ENCODE data around the gene ATG7.
"Not testable (repeated sequence)": the region's sequence is repeated elsewhere in the genome, so short reads cannot be mapped to it uniquely, and the experiment has no call there.

The ATG7 gene

GRCh38 chr3:11431319-11431718, 159.1 kb downstream of the ATG7 start:
- no peak for TF ChIP-seq CTCF (IDR thresholded peaks at IDR 0.05; ENCODE audit: low read depth, low read length, missing control alignments)
- no peak overlapping the region for H3K4me3 ChIP-seq (ENCODE audit: low read depth, low read length)
- DNase-seq (ENCODE audit: low read depth), result no peak

- H3K4me3 ChIP-seq (ENCODE audit: low read depth, low read length), result no peak overlapping the region
- no peak for DNase-seq (ENCODE audit: low read depth)
- TF ChIP-seq CTCF (IDR thresholded peaks at IDR 0.05; ENCODE audit: low read depth, low read length, missing control alignments), result no peak
Observed at GRCh38 chr3:11434017-11434526, 161.9 kb downstream of the ATG7 start.

GRCh38 chr3:11434563-11435096, 162.4 kb downstream of the ATG7 start:
- DNase-seq (ENCODE audit: low read depth), result no peak
- TF ChIP-seq CTCF (IDR thresholded peaks at IDR 0.05; ENCODE audit: low read depth, low read length, missing control alignments), result no peak
- H3K4me3 ChIP-seq (ENCODE audit: low read depth, low read length), result no peak overlapping the region

DNA sequence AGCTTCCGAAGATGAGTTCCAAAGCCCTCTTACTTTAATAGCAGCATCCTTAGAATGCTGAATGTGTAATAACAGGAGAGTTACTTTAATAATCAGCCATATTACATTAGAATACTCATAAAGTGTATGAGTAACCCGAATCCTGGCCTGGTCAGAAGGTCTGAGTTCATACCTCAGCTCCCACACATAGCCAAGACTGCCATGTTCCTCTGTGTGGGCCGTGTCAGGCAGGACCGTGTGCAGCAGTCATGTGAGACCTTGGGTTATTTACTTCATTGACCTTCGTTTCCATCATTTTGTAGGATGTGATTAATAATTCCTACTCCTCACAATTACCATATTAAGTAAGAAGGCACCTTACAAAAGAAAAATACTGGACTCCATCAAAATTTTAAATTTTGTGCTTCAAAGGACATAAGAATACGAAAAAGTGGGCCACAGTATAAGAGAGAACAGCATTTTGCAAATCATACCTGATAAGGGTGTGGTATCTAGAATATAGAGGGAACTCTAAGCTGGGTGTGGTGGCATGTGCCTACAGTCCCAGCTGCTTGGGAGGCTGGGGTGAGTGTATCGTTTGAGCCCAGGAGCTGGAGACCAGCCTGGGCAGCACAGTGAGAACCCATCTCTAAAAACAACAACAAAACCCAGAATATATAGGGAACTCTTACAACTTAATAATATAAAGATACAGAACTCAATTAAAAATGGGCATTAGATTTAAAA, 163.4 kb downstream of the ATG7 start:
- no peak overlapping the region for H3K4me3 ChIP-seq (ENCODE audit: low read depth, low read length)
- no peak for DNase-seq (ENCODE audit: low read depth)
- no peak for TF ChIP-seq CTCF (IDR thresholded peaks at IDR 0.05; ENCODE audit: low read depth, low read length, missing control alignments)

DNA sequence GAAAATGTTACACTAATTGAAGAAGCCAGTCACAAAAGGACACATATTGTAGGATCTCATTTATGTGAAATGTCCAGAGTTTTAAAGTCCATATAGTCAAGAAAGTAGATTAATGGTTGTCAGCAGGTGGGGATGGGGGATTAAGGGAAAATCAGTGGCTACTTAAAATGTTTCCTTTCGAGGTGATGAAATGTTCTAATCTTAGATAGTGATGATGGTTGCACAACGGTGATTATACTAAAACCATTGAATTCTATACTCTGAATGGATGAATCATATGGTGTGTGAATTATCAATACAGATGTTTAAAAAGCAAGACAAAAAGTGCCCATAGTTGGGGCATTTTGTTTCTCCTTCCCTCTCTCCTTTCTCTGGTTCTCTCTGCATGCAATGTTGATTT, 164.6 kb downstream of the ATG7 start:
- no peak for DNase-seq (ENCODE audit: low read depth)
- no peak overlapping the region for H3K4me3 ChIP-seq (ENCODE audit: low read depth, low read length)
- TF ChIP-seq CTCF (IDR thresholded peaks at IDR 0.05; ENCODE audit: low read depth, low read length, missing control alignments), result no peak

DNA sequence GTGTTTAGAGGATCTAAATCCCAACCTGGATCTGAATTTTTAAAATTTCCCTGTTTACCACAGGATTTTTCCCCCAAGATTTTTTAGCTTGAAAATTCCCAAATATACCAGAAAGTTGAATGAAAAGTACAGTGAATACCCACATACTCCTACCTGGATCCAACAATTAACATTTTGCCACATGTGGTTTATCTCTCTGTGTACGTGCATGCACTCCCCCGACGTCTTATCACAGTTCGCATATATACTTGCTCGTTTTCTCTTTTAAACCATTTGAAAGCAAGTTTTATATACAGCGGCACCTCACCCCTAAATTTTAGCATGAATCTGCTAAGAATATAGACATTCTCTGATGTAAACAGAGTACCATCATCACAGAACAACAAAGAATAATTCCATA, 165.3 kb downstream of the ATG7 start:
- no peak for DNase-seq (ENCODE audit: low read depth)
- no peak overlapping the region for H3K4me3 ChIP-seq (ENCODE audit: low read depth, low read length)
- no peak for TF ChIP-seq CTCF (IDR thresholded peaks at IDR 0.05; ENCODE audit: low read depth, low read length, missing control alignments)

DNA sequence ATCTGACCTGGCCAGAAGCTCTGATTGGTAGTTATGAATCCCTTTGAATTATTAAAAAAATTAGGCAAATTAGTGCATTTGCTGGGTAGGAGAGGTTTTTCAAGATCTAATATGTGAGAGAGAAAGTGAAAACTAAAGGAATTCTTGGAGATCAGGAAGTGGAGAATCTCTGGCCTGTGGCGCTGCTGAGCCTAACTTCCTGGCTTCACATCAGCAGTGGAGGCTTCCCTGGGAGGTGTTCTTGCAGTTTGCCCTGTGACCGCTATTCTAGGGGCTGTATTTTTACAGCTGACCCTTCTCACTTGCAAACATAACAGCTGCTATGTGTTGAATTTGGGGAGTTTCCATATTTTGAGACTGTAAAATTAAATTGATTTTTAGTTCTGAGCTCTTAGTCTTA, 166.4 kb downstream of the ATG7 start:
- TF ChIP-seq CTCF (IDR thresholded peaks at IDR 0.05; ENCODE audit: low read depth, low read length, missing control alignments), result no peak
- H3K4me3 ChIP-seq (ENCODE audit: low read depth, low read length), result no peak overlapping the region
- DNase-seq (ENCODE audit: low read depth), result no peak

DNA sequence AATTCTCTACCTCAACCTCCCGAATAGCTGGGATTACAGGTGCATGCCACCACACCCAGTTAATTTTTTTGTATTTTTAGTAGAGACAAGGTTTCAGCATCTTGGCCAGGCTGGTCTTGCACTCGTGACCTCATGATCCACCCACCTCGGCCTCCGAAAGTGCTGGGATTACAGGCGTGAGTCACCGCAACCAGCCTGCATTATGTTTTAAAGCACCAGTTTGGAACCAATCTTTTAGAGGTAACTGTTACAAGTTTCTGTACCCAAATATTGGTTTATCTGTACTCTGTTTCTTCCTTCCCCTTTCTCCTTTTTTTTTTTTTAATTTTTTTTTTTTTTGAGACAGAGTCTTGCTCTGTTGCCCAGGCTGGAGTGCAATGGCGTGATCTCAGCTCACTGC, 169.1 kb downstream of the ATG7 start:
- DNase-seq (ENCODE audit: low read depth); H3K4me3 ChIP-seq (ENCODE audit: low read depth, low read length): not testable (repeated sequence)

Measured in GM12864 (cell line).